GM19372 (cell line): Measurements from ENCODE around the gene MAPK8IP3.
"Not testable (repeated sequence)": the region's sequence is repeated elsewhere in the genome, so short reads cannot be mapped to it uniquely, and the experiment has no call there.

ENCODE experiments used
- ATAC-seq: cut with Tn5 transposase; IDR thresholded peaks from one replicate; pipeline ENCODE4 v1.9.1; 2021; ENCODE audit warnings: mild to moderate bottlenecking, low read depth, moderate library complexity; ENCODE audit not compliant: unreplicated experiment

MAPK8IP3 gene

DNA sequence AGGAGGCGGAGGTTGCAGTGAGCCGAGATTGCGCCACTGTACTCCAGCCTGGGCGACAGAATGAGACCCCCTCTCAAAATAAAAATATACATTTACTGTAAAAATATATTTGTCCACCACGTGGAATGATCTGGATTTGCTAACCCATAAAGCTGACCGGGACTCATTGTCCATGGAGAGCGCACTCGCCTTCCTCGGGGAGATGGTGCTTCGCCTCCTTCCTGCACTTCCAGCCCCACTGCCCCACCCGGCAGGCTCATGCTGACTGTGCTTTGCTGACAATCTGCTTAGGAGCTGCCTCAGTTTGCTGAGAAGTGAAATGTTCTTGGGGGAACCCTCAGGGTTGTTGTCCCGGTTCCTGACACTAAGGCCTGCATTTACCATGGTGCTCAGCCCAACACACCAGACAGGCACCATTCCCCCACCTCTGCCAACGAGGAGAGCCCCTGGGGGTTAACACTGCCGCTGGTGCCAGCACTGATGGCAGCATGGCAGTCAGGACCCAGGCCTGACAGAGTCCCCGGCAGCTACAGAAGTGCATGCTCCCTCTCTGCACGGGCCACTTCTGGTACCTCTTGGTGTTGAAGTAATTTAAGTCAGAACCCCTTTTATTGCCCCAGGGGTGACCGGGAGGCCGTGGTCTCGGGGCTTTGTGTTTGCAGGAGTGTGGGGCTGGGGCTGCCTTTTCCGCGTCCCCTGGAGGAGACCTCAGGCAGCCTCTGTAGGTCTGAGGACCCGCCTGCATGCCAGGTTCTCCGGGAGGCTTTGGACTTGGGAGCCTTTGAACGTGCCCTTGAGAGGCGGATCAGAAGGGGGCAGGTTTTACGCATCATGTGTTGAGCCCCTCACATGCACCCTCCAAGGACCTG is 79.2 kb downstream of the MAPK8IP3 start:
- no peak for ATAC-seq

DNA sequence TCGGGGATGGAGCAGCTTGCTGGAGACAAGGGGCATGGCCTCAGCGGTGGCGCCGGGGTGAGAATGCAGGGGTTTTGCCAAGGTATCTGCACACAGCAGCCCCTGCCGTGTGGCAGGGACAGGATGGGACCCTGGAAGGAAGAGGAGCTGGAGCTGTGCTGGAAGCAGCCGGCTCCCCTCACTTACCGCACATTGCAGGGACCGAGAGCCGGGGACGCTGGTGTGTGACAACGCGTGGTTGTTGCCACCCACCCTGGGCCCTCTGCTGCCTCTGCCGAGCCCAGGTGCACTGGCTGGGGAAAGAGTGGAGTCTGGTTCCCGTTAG is 79.8 kb downstream of the MAPK8IP3 start:
- ATAC-seq, result no peak

DNA sequence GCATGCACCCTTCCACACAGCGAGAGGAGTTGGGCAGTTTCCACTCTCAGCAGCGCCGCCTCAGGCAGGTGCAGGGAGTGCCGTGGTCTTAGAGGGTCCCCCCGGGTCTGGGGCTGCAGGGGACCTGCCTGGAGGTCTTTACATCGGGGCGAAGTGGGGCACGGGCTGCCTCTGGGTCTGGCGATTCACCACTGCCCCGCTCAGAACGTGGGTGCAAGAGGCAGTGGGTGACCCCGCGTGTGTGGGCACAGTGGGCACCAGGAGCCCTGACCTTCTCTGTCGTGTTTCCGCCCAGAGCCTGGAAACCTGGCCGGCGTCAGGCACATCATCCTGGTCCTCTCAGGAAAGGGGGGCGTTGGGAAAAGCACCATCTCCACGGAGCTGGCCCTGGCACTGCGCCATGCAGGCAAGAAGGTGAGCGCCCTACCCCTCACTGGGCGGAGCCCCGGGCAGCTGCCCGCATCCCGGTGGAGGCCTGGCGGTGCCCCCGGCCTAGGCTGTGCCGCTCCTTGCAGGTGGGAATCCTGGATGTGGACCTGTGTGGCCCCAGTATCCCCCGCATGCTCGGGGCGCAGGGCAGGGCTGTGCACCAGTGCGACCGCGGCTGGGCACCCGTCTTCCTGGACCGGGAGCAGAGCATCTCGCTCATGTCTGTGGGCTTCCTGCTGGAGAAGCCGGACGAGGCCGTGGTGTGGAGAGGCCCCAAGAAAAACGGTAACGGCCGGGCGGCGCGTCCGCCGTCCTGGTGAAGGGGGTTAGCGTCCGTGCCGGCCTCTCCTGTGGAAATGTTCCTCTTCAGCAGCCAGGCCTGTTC is 80.5 kb downstream of the MAPK8IP3 start:
- no peak for ATAC-seq

DNA sequence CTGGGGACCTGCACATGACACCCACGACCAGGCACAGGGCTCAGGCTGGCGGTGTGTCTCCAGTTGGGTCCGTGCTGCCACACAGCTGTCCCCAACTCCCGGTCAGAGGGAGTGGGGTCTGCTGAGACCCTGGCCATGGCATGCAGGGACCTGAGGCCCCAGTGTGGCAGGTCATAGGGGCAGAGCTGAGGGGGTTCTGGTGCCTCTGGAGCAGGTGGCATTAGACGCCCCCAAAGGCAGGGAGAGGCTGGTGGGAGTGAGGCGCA is 81.0 kb downstream of the MAPK8IP3 start:
- ATAC-seq, result no peak

DNA sequence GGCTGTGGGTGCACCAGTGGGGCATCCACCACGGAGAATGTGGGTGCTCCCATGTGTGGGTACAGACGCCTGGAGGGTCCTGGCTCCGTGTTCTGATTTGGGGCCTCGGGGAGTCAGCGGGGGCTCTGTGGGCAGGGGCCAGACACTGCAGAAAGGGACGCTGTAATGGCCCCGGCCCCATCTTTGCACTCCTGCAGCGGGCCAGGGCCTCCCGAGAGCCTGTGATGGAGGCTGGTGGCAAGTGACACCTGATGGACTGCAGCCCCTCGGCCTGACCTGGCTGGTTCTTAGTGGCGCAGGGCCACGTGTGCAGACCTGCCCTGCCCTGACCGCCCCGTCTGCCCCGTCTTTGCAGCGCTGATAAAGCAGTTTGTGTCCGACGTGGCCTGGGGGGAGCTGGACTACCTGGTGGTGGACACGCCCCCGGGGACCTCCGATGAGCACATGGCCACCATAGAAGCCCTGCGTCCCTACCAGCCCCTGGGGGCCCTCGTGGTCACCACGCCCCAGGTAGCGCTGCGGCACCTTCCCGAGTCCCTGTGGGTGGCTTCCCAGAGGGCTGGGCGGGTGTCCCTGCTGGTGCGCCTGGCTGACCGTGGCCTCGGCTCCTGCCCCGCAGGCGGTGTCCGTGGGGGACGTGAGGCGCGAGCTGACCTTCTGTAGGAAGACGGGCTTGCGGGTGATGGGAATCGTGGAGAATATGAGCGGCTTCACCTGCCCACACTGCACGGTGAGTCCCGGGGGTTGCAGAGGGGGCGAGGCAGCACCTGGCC is 81.5 kb downstream of the MAPK8IP3 start:
- no peak for ATAC-seq

DNA sequence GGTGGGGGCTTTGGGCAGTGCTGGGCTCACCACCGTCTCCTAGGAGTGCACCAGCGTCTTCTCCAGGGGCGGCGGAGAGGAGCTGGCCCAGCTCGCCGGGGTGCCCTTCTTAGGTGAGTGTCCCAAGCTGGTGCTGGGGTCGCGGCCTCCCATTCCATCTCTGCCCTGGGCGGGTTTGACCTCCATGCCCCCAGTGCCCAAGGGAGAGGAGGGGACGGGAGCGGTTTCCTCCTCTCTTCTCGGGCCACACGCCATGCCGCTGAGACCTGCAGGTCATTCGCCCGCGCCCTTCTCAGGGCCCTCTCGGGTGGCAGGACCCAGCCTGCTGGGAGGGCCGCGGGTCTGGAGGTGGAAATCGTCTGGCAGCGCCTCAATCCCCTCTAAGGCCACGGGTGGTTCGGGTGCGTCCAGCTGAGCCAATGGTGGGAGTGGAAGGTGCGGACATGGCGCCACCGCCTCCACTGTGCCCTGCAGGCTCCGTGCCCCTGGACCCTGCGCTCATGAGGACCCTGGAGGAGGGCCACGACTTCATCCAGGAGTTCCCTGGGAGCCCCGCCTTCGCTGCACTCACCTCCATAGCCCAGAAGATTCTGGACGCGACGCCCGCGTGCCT is 82.2 kb downstream of the MAPK8IP3 start:
- ATAC-seq, result no peak

DNA sequence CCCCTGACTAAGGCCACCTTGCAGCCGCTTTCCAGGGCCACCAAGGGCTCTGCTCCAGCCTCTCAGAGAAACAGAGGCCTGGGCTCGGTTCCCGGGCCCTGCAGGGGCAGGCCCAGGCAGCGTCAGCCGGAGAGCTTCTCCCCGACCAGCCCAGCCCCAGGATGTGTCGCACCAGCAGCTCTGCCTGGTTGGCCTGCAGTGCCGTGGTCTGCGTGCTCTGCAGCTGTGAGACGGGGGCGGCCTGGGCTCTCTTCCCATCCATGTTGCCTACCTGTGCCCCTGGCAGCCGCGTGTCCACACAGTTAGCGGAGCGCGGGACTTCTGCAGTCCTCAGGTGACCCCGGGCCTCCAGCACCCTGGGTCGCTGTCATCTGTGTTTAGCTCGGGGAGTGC is 82.7 kb downstream of the MAPK8IP3 start:
- ATAC-seq, result no peak

DNA sequence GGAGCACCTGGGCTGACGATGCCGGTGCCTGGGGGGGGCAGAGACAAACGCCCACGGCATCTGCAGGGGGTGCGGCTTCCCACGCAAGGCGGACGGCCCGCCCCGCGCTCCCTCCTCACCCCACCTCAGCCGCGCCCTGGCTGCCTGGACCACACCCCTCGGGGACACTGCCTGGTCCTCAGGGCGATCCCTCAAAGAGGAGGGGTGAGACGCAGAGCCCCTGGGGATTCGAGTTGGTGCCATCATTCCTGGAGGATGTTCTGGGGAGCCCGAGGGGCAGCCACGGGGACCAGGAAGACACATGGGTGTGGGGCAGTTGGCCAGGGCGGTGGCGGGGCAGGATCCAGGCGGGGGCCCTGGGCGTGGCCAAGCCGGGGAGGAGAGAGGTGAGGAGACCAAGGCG is 83.6 kb downstream of the MAPK8IP3 start:
- no peak for ATAC-seq

DNA sequence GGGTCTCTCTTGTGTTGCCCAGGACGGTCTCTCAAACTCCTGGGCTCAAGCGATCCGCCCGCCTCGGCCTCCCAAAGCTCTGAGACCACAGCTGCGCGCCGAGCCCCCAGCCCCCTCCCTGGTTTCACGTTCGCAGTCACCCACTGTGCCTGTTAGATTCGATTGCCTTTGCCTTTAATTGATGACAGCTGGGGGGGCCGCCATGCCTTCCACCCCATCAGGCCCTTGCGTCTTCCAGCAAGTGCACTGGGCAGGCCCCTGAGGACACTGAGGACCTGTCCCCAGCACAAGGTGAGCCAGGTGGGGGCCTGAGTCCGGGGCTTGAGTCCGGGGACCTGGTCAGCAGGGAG is 84.2 kb downstream of the MAPK8IP3 start:
- ATAC-seq, result no peak

DNA sequence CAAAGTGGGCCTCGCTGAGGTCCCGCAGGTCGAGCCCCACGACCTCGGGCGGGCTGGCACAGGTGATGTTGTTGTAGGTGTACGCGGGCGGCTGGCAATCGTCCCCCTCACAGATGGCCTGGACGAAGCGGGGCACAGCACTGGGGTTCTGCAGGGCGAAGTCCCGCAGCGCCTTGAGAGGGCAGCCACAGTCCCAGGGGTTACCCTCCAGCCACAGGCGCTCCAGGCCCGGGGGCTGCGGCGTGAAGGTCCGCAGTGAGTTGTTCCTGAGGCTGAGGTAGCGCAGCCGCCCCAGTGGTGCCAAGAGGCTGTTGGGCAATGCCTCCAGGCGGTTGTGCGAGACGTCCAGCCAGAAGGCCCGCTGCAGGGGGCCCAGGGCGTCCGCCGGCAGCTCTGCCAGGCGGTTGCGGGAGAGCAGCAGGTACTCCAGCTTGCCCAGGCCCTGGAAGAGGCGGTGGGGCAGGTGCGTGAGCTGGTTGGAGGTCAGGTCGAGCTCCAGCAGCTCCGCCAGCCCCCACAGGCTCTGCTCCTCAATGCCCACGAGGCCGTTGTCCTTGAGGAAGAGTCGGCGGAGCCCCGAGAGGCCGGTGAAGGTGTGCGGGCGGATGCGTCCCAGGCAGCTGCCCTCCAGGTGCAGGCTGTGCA is 84.7 kb downstream of the MAPK8IP3 start:
- ATAC-seq, result no peak

DNA sequence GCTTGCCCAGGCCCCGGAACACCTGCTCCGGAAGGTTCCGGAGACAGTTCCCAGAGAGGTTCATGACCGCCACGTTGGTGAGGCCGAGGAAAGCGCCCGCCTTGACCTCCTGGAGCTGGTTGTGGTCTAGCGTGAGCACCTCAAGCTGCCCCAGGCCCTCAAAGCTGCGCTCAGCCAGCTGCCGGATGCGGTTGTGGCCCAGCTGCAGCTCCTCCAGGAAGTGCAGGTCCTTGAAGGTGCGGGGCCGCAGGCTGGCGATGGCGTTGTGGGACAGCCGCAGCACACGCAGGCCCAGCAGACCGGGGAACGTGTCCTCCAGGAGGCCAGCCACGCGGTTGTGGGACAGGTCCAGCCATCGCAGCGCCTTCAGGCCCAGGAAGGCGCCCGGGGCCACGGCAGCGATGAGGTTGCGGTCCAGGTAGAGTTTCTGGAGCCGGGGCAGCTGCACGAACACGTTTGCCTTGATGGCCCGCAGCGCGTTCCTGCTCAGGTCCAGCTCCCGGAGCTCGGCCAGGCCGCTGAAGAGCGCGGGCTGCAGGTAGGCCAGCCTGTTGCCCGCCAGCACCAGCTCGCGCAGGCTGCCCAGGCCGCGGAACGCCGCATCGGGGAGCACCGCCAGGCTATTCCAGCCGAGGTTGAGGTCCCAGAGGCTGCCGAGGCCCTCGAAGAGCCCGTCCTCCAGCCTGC is 85.4 kb downstream of the MAPK8IP3 start:
- no peak for ATAC-seq

DNA sequence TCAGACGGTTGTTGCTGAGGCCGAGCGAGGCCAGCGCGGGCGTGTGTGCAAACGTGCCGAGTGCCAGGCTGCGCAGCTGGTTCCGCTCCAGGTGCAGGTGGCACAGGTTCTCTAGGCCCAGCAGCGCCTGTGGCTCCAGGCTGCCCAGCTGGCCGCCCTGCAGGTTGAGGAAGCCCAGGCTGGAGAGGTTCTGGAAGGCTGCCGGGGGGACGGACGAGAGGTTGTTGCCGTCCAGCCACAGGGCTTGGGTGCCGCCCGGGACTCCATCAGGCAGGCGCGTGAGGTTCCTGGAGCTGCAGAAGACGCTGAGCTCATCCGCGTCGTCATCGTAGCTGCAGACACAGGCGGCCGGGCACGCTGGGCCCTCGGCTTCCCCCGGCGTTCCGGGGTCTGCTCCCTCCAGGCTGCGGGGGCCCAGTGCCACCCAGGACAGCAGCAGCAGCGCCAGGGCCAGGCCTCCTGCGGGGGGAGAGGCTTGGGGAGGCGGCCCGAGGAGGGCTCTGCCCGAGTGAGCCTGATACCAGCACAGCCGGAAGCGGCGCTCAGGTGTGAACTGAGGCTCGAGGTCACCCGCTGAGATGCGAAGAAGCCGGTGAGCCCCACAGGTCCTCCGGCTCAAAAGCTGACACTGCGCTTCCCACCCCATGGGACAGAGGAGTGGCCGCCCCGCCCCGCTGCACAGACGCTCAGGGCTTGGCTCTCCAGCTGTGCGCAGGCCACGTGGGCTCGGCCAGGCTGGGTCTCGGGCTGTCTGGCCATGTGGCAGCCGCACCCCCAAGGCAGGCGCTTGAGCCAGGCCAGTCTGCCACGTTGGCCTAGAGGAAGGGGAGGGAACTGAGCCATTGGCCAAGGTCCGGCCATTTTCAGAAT is 86.2 kb downstream of the MAPK8IP3 start:
- ATAC-seq, result no peak

DNA sequence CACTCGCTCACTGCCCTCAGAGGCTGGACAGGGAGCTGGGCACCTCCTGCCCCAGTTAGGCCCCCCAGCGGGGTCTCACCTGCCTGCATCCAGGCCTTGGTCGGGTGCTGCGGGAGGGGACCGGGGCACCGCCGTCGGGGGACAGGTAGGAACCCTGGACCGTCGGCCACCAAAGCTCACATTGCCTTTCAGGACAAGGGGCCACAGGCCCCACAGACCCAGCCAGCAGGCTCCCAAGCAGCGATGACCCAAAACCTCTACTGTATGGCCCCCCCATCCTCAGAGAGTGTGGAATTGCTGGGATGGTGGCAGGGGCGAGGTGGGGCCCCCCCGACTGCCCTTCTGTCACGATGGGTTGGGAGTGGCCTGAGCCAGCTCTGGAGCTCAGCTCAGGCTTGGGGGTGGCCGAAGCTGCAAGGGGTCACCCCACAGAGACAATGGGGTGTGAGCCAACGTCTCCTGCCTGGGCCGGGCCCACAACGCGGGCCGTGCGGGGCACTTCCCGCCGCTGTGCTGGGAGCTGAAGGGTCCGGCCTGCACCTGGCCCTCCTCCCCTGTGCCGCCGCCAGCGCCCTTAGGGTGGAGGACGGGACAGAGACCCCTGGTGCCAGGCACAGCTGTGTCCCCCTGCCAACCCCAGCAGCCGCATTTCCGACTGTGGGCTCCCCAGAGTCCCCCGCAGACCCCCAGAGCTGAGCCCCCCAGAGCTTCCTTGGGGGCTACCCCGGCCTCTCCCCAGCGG is 87.0 kb downstream of the MAPK8IP3 start:
- no peak for ATAC-seq

DNA sequence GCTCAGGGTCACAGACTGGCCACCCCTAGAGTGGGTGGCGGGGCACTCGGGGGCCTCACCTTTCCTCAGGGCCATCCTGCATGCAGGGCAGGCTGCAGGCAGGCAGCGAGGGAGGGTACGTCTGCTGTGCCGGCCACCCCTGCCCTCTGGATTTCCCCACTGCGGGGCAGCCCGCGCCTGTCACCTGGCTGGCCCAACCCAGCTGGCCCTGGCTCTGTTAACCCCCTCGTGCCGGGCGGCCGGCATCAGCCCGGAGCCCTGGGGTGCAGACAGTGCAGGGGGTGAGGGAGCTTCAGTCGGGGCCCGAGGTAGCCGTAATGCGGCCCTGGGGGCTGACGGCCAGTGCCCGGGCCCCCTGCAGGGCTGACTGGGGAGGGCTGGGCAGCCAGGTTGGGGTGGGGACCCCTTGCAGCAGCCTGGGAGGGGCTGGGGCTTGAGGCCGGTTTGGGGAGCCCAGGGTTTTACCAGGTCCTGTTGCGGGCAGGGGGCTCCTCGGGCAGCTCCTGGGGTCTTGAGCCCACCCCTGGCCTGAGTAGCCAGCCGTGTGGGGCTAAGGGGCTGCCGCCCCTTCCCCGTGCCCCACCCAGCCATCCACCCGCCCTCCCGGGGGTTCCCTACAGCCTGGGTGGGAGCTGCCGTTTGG is 87.7 kb downstream of the MAPK8IP3 start, which contains the start of gene IGFALS:
TSS of gene IGFALS (minus strand) at position 128 of the 643 bp plus-strand sequence. CDS start at position 75, 53 bp downstream.
- ATAC-seq, result no peak

DNA sequence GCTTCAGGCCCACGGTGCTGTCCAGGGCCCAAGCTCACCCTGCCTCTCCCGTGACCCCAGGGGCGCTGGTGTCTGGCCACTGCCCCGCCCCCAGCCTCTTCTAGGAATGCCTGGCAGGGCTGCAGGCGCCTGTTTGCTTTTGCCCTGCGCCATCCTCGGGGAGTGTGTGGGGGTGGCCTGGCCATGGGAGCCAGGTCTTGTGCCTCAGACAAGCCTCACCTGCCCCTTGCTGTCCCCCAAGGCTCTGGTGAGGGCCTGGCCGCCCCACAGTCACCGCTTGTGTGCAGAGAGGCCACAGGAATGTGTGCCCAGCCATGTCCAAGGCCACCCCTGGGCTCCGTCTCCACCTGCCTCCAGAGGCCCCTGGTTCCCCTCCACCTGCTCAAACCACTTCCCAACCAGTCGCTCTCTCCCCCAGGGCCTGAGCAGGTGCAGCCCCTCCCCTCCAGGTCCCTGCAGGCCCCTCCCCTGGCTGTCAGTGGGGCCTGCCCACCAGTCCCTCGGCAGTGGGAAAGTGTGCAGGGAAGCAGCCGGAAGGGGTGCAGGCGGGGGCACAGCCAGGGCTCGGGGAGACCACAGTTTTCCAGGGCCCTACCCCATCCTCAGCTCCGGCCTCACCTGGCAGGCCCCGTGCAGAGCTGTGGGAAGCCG is 88.4 kb downstream of the MAPK8IP3 start:
- ATAC-seq, result no peak

DNA sequence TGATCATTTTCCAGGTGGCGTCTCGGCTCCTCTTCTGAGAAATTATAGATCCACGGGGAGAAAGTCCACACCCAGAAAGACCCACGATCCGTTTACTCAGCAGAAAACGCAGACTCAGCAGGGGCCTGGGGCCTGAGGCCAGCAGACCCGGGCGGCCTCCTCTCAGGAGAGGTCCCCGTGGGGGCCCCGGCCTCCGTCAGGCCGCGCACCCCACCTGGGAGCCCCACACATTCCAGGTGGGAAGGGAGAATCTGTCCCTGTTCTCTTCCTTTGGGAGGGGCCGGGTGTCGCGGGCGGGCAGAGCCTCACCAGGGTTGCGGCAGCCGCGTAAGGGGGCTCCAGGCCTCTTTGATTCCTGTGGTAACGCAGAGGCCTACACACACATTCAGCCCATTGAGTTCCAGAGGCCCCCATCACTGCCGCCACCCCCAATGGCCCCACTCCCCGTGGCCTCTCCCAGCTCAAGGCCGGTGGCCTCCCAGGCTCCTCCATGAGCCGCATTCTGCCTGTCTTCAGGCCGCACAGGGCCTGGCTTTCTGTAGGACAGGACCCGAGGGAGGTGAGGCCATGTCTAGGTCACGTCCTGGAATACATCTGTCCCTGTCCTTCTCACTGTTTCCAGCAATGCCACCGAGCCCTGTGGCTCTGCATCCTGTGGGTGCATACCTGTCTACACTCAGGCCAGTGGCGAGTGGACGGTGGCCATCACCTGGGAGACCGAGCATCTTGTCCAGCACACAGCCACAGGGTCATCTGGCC is 89.1 kb downstream of the MAPK8IP3 start:
- ATAC-seq, result no peak

DNA sequence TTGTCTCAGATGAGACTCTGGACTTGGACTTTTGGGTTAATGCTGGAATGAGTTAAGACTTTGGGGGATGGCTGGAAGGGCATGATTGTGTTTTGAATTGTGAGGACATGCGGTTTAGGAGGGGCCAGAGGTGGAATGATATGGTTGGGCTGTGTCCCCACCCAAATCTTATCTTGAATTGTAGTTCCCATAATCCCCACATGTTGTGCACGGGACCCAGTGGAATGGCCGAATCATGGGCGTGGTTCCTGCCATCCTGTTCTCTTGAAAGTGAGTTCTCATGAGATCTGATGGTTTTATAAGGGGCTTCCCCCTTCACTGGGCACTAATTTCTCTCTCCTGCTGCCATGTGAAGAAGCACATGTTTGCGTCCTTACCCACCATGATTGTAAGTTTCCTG is 93.3 kb downstream of the MAPK8IP3 start:
- not testable (repeated sequence) for ATAC-seq
